Epithelial cell of esophagus (primary cell): ENCODE results near the gene ASXL1.

Experiments
- DNase-seq: peaks from one replicate; pipeline ENCODE4 v3.0.0; 2010; ENCODE audit warnings: low read depth
- H3K4me3 ChIP-seq: 2 replicates; pipeline ENCODE4 v1.5.1; 2011; ENCODE audit warnings: mild to moderate bottlenecking, low read length, control low read depth
- TF ChIP-seq, protein P1 (sequence below): IDR thresholded peaks from 2 replicates; pipeline ENCODE4 v1.5.1; 2011; ENCODE audit warnings: low read depth, mild to moderate bottlenecking, low read length, control low read depth, inconsistent platforms; ENCODE audit not compliant: insufficient read depth; ENCODE audit errors: missing control alignments

The ASXL1 gene

DNA sequence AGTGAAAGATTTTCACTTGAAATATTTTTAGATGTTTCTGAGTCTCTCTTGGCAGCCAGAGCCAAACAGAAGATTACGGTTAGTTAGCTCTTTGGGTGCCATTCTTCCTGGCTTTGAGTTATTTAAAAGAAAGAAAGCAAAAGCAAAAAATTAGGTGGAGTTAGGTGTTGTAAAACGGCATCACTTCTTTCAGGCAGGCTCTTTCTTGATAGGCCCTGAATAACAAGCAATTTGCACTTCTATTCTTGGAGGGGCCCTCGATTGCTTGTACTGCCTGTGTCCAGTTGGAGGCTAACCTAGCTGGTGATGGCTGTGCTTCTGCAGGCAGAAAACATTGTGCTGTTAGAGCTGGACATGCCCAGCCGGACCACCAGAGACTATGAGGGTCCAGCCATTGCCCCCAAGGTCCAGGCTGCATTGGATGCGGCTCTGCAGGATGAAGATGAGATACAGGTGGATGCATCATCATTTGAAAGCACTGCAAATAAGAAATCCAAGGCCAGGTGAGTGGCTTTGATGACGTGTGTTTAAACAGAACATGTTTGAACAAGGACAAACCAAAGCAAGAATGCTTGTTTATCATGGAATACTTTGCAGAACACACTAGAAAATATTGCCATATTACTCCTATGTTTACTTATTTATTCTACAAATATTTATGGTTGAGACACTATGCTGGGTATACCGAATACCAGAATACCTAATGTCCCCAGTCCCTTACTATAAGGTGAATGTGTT lies 28.1 kb upstream of the ASXL1 start:
- peak; percentile 84 for DNase-seq
- TF ChIP-seq, protein P1, sequence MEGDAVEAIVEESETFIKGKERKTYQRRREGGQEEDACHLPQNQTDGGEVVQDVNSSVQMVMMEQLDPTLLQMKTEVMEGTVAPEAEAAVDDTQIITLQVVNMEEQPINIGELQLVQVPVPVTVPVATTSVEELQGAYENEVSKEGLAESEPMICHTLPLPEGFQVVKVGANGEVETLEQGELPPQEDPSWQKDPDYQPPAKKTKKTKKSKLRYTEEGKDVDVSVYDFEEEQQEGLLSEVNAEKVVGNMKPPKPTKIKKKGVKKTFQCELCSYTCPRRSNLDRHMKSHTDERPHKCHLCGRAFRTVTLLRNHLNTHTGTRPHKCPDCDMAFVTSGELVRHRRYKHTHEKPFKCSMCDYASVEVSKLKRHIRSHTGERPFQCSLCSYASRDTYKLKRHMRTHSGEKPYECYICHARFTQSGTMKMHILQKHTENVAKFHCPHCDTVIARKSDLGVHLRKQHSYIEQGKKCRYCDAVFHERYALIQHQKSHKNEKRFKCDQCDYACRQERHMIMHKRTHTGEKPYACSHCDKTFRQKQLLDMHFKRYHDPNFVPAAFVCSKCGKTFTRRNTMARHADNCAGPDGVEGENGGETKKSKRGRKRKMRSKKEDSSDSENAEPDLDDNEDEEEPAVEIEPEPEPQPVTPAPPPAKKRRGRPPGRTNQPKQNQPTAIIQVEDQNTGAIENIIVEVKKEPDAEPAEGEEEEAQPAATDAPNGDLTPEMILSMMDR = no peak
- no peak overlapping the region for H3K4me3 ChIP-seq

DNA sequence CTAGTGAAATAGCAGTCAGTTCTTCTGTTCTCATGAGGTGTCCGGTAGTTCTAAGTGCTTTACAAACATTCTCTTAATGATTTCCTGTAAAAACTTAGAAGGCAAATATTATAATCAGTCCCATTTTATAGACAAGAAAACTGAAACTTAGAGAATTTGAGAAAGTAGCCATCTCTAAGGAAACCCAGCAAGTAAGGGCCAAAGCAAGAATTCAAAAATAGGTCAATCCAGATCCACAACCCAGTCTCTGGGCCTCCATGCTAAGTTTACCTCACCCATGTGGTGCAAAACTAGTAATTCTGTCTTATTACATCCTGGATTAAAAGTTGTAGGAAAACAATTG lies 27.6 kb upstream of the ASXL1 start:
- no peak overlapping the region for H3K4me3 ChIP-seq
- no peak for DNase-seq
- TF ChIP-seq, protein P1 = no peak

DNA sequence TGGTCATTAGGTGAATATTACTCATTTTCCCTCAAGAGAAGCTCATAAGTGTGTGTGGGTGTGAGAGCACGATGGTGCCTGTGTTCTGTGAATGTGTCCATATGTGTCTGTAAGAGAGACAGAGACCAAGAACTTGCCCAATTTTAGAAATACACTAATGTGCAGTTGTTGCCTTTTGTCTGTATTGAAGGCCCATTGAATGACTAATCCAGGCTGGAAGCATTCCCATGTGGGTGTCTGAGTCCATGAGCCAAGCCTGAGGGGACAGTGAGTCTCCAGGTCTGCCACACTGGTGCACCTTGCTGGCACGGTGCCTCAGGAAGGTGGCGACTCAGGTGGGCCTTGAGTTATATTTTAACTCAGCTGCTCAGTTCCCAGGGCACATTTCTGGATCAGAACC lies 25.5 kb upstream of the ASXL1 start:
- no peak overlapping the region for H3K4me3 ChIP-seq
- peak; percentile 86 for DNase-seq

DNA sequence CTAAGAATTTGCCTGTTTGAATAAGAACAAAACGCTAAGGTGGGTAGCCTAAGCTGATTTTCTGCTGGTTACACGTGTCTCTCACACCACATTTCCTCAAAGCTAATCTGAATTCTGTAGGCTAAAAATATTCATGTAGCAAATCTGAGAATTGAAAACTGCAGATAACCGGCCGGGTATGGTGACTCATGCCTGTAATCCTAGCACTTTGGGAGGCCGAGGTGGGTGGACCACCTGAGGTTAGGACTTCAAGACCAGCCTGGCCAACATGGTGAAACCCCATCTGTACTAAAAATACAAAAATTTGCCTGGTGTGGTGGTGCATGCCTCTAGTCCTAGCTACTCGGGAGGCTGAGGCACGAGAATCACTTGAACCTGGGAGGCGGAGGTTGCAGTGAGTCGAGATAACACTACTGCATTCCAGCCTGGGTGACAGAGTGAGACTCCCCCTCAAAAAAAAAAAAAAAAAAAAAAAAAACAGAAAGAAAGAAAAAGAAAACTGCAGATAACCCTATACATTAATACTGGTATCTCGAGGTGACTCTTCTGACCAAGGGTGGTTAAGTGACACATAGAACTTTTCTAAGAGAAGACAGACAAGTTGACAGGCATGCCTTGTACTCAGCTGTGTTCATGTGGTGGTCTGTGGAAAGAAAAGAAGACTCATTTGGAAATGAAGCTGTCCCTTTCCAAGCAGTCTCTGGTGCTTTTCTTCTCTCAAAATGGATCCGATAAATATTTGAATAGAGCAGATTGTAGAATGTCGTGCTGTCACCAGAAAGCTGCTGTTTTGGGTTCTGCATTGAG lies 24.7 kb upstream of the ASXL1 start:
- no peak for DNase-seq
- no peak overlapping the region for H3K4me3 ChIP-seq
- TF ChIP-seq, protein P1 = no peak

More for the DNA sequence above, 25.5 kb upstream of the ASXL1 start:
- TF ChIP-seq, protein P1 = no peak

DNA sequence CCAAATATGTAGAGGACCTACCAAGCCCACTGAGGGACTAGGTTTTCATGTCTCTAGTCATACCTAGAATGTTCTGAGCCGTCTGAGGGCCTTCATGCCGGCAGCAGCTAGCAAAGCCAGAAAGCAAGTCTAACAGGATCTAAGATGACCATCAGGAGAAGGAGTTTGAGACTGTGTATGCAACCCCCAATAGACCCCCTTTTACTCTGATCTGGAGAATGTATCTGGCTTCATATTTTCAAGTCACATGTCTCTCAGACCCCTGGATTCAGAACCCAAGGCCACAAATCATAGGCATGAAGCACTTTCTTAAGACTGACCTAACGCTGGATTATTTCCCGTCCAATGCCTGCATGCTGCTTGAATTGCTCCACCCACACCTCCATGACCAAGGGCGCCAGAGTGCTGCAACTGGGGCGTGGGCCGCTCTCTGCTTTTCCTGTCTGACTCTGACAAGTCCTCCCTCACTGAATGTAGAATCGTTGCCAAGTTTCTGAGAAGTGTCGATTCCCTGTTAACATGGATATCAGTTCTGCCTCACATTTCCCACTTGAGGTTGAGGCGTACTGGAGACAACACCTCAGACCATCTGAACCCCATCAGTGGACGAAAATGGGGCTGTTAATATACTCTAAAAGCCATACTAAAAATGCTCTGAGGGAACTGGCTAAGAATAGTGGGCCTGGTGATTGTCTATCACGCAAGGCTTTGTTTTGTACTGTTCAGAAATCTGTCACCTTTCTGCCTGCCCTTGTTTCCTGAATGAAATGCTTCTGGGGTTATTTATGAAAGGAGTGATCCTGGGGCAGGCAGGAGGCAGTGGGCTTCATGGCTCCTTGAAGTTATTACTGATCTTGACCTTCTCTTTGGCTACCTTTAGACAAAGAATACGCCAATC lies 23.9 kb upstream of the ASXL1 start:
- TF ChIP-seq, protein P1 = no peak
- no peak overlapping the region for H3K4me3 ChIP-seq
- peak; percentile 34 for DNase-seq

DNA sequence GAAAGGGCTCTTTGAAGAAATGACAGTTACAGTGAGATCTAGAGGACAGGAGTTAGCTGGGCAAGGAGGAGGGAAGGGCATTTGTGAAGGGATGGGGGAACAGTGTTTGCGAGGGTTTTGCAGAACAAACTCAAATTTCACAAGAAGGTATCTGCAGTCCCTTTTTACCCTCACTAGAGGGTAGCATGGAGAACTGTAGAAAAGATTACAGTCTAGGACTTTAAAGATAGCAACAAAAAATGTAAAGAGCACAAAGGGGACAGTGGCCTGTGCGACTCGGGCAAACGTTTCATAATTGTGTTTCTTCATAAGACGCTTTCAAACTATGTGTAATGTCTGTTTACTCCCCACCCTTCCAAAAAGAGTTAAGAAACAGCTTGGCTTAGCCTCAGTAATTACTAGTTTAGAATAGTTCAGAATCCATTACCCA lies 21.2 kb upstream of the ASXL1 start:
- no peak overlapping the region for H3K4me3 ChIP-seq
- TF ChIP-seq, protein P1 = peak; percentile 66
- DNase-seq = peak; percentile 44
